ENCODE measurements around the gene ZIC4.

ZIC4 gene

GRCh38 chr3:147408188-147409100, 2.1 kb upstream of the ZIC4 start:
- TF ChIP-seq ZFX (IDR thresholded peaks at IDR 0.05) (no peak), CTCF (conservative IDR thresholded peaks at IDR 0.05) (no peak)
- H3K27ac ChIP-seq, result no peak overlapping the region

DNA sequence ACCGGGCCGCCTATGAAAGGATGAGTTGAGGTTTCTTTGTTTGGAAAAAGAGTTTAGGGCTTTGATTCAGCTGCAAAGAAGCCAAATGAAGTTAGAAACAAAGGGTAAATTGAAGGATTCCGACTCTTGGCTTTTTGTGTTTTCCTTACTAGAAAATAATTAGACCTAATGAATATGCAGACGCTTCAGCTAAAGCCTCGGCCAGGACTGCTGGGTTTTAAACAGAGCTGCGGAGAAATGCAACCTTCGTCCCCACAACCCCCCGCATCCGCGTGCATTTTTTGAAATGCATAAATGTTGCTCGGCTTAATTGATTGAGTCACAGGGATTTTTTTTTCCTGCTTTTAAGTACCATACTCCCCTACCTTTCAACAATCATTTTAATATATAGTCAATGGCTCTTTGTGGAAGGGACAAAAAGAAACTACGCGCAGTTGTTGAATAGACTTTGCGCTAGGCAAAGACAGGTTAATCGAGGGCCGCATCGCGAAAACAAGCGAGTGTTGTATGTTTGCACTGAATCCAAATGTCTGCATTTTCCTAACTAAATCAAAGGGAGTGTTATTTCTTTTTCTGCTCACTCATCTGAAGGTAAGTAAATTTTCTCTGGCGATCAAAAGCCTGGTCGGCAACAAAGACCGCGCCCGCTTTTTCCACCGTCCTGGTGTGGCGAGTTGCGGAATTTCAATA, 1.3 kb upstream of the ZIC4 start:
- no peak overlapping the region for H3K27ac ChIP-seq
- TF ChIP-seq ZFX (IDR thresholded peaks at IDR 0.05), result no peak
- TF ChIP-seq CTCF (conservative IDR thresholded peaks at IDR 0.05), result no peak

DNA sequence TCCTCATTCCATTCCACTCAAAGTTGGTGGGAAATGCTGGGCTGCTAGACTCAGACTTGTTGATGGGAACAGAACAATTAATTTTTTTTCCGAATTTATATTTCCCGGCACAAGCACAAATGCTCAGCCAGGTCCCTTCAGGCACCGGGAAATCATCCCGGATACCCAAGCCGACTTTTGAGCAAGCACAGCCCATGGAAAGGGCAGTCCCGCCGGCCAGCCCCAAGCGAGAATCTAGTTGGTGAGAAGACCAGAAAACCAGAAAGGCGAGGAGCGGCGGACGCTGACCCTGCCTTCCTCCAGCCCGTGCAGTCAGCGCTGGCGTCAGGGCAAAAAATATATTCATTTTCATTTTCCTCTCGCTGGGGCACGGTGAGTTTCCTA, 763 bp upstream of the ZIC4 start:
- TF ChIP-seq ZFX (IDR thresholded peaks at IDR 0.05) (no peak), CTCF (conservative IDR thresholded peaks at IDR 0.05) (no peak)

DNA sequence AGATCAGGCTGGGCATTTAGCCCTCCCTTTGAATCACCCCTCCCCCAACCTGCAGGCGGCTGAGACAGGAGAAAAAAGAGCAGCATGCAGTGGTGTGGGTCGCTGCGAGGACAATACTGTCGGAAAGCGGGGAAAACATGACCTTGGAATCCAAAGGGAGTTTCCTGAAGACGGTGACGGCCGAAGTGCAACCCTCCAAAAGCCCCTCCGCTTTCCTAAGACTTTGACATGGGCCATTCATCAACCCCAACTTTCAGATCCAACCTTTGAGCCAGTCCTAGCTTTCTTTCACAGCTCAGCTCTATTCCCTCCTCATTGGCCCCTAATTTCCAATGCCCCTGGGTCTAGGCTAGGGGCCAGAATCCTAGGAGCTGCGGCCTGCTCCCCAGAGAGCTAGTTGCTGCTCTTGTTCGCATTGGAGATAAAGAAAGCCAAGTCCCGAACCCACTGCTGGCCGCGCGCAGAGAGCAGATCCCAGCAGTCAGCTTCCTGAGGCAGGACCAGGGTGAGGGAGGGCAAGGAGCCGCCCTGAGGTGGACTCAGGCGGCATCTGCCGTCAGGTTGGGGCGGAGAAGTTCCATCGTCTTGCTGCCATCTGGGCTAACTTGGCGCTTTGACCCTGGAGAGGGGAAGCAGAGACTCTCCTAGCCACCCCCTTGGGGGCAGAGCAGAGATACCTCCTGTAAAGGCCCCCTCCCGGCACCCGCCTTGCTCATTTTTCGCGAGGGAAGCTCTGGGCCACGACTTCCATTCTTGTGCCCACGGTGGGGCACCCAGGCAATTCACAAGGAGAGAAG, 914 bp downstream of the ZIC4 start:
- TF ChIP-seq CTCF (conservative IDR thresholded peaks at IDR 0.05) (no peak), ZFX (IDR thresholded peaks at IDR 0.05) (no peak)
- H3K27ac ChIP-seq, result no peak overlapping the region

More for the DNA sequence above, 763 bp upstream of the ZIC4 start:
- H3K27ac ChIP-seq, result no peak overlapping the region

DNA sequence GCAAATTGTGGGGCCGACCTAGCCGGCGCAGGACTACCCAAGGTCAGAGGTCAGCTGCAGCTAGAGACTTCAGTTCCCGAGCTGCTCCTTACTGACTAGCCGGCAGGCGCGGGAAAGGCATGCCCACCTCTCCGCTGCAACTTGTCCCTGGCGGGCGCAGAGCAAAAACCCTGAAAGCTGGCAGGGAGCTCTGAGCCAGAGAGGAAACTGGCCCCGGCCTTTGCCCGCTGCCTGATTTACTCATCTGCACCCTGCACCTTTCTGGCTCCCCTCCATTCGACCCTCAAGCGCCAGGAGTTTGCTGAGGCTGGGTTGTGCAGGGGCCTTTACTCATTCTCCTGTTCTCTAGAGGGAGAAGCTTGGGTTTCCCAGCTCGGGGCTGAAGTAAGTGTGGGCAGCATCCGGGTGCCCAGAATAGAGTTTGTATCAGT, 1.5 kb downstream of the ZIC4 start:
- TF ChIP-seq ZFX (IDR thresholded peaks at IDR 0.05) (no peak), CTCF (conservative IDR thresholded peaks at IDR 0.05) (no peak)
- H3K27ac ChIP-seq, result no peak overlapping the region

GRCh38 chr3:147404000-147404799, 2.1 kb downstream of the ZIC4 start:
- no peak overlapping the region for H3K27ac ChIP-seq
- TF ChIP-seq ZFX (IDR thresholded peaks at IDR 0.05), result no peak
- TF ChIP-seq CTCF (conservative IDR thresholded peaks at IDR 0.05), result no peak
